ENCODE measurements around the gene MAN1A1.

The MAN1A1 gene

DNA sequence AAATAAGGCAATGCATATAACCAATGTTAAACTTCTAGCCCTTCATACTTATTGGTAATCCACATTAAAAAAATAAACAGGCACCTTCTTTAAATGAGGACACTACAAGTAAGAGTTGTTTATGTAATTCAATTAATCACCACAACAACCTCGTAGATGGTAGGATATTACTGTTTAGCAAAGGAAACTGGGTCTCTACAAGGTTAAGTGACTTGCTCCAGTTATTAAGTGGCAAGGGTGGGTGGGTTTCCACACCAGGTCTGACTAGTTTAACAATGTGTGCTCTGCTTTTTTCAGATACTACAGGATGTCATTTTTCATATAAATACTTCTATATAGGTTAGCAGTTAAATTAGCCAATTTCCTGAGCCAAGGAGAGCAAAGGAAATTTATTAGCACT is 129.1 kb downstream of the MAN1A1 start:
- Histone ChIP-seq H3K9me3 (ENCODE audit: control insufficient read depth in 1 of 2, low read length in 2 of 2) (no peaks in the 10 kb centered on the region), H3K27ac (ENCODE audit: low read length) (no peak overlapping the region), H3K36me3 (ENCODE audit: control insufficient read depth in 1 of 2, insufficient read depth in 2 of 2, low read length in 2 of 2) (no peaks in the 10 kb centered on the region), H3K4me3 (ENCODE audit: low read depth in 1 of 2, low read length in 2 of 2) (no peak overlapping the region), H3K27me3 (ENCODE audit: low read depth, low read length) (no peaks in the 10 kb centered on the region), H3K4me1 (ENCODE audit: control insufficient read depth in 1 of 2, insufficient read depth in 2 of 2, low read length in 2 of 2) (peaks cover 0 to 4% of the 10 kb centered on the region in 2 donors)

DNA sequence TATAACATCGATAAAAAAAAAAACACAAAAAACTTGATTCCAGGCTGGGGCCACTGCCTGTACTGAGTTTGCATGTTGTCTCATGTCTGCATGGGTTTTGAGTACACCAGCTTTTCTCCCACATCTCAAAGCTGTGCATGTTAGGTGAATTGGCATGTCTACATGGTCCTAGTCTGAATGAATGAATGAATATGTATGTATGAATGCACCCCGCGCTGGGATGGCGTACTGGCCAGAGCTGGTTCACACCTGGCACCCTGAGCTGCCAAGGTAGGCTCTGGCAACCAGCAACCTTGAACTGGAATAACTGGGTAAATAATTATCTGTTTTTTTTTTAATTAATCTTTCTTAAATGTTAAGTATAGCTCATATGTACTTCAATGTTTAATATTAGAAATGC is 131.0 kb downstream of the MAN1A1 start:
- H3K9me3 ChIP-seq (ENCODE audit: control insufficient read depth in 1 of 2, low read length in 2 of 2), result no peaks in the 10 kb centered on the region
- no peak overlapping the region for H3K4me3 ChIP-seq (ENCODE audit: low read depth in 1 of 2, low read length in 2 of 2)
- H3K27me3 ChIP-seq (ENCODE audit: low read depth, low read length), result no peaks in the 10 kb centered on the region
- H3K36me3 ChIP-seq (ENCODE audit: control insufficient read depth in 1 of 2, insufficient read depth in 2 of 2, low read length in 2 of 2), result no peaks in the 10 kb centered on the region
- H3K27ac ChIP-seq (ENCODE audit: low read length), result no peak overlapping the region
- peaks cover 0 to 4% of the 10 kb centered on the region in 2 donors for H3K4me1 ChIP-seq (ENCODE audit: control insufficient read depth in 1 of 2, insufficient read depth in 2 of 2, low read length in 2 of 2)

DNA sequence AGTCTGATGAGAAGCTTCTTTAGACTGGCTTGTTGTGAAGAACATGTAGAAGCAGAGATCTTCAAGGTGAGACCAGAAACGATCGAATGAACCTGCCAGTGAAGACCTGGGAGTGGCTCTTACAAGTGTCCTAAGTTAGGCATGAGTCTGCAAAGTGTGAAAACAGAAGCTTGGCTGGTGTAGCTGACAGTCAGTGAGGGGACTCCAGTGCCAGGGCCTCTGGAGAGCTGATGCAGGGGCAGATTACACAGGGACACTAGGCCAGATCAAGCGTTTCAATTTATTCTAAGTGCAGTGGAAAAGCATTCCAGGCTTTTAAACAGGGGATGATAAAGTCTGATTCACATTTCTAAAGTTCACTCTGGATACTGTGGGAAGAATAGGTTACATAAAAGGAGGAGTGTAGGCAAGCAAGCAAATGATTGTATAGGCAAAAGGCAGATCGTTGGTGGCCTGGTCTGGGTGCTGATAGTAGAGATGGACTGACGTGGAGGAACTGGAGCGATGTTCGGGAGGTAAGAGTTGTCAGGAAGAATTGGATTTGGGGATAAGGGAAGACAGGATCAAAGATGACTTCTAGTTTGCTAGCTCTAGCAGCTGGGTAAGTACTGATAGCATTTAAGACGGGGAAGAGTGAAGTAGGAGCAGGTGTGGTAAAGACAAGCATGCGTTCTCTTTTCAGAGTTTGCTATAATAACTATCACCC is 133.5 kb downstream of the MAN1A1 start:
- peaks cover under 1 to 4% of the 10 kb centered on the region in 2 donors for H3K4me1 ChIP-seq (ENCODE audit: control insufficient read depth in 1 of 2, insufficient read depth in 2 of 2, low read length in 2 of 2)
- H3K27me3 ChIP-seq (ENCODE audit: low read depth, low read length), result no peaks in the 10 kb centered on the region
- H3K9me3 ChIP-seq (ENCODE audit: control insufficient read depth in 1 of 2, low read length in 2 of 2), result no peaks in the 10 kb centered on the region
- no peak overlapping the region for H3K27ac ChIP-seq (ENCODE audit: low read length)
- no peaks in the 10 kb centered on the region for H3K36me3 ChIP-seq (ENCODE audit: control insufficient read depth in 1 of 2, insufficient read depth in 2 of 2, low read length in 2 of 2)
- H3K4me3 ChIP-seq (ENCODE audit: low read depth in 1 of 2, low read length in 2 of 2), result no peak overlapping the region

DNA sequence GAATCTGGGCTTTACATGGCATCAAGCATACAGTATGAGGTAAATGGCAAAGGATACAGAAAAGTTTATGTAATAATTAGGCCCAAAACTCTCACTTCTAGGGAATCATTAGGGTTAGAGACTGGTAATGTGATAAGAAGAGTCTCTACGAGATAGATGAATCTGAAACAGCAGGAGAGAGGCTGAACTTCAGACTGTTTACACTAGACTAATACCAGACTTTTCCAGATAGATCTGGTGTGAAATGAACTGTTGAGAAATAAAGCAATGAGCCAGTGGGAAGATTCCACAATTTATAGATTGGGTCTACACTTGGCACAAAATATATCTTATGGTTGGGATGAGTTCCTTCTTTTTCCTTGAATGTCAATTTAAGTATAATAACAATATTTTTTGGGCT is 134.3 kb downstream of the MAN1A1 start:
- H3K36me3 ChIP-seq (ENCODE audit: control insufficient read depth in 1 of 2, insufficient read depth in 2 of 2, low read length in 2 of 2), result no peaks in the 10 kb centered on the region
- H3K4me3 ChIP-seq (ENCODE audit: low read depth in 1 of 2, low read length in 2 of 2), result no peak overlapping the region
- peaks cover 4 to 8% of the 10 kb centered on the region in 2 donors for H3K4me1 ChIP-seq (ENCODE audit: control insufficient read depth in 1 of 2, insufficient read depth in 2 of 2, low read length in 2 of 2)
- H3K27ac ChIP-seq (ENCODE audit: low read length), result no peak overlapping the region
- no peaks in the 10 kb centered on the region for H3K9me3 ChIP-seq (ENCODE audit: control insufficient read depth in 1 of 2, low read length in 2 of 2)
- no peaks in the 10 kb centered on the region for H3K27me3 ChIP-seq (ENCODE audit: low read depth, low read length)

DNA sequence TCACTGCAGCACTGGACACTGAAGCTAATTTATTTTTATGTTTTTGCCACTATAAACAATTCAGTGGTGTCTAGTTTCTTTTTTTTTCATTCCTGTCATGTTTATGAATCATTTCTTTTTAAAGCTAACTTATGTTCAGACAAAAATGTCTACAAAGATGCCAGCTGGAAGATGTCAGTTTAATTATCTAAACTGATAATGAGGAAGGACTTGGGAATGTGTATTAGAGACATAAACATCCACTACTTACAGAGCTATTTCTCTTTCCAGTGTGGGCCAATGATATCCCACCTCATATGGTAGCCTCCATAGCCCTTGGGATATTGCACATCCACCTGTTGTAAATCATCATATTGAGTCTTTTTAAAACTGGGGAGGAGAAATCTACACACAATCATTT is 139.0 kb downstream of the MAN1A1 start:
- Histone ChIP-seq H3K4me3 (ENCODE audit: low read depth in 1 of 2, low read length in 2 of 2) (no peak overlapping the region), H3K4me1 (ENCODE audit: control insufficient read depth in 1 of 2, insufficient read depth in 2 of 2, low read length in 2 of 2) (peaks cover 0 to 10% of the 10 kb centered on the region in 2 donors), H3K9me3 (ENCODE audit: control insufficient read depth in 1 of 2, low read length in 2 of 2) (no peaks in the 10 kb centered on the region), H3K27me3 (ENCODE audit: low read depth, low read length) (no peaks in the 10 kb centered on the region), H3K36me3 (ENCODE audit: control insufficient read depth in 1 of 2, insufficient read depth in 2 of 2, low read length in 2 of 2) (no peaks in the 10 kb centered on the region), H3K27ac (ENCODE audit: low read length) (no peak overlapping the region)

DNA sequence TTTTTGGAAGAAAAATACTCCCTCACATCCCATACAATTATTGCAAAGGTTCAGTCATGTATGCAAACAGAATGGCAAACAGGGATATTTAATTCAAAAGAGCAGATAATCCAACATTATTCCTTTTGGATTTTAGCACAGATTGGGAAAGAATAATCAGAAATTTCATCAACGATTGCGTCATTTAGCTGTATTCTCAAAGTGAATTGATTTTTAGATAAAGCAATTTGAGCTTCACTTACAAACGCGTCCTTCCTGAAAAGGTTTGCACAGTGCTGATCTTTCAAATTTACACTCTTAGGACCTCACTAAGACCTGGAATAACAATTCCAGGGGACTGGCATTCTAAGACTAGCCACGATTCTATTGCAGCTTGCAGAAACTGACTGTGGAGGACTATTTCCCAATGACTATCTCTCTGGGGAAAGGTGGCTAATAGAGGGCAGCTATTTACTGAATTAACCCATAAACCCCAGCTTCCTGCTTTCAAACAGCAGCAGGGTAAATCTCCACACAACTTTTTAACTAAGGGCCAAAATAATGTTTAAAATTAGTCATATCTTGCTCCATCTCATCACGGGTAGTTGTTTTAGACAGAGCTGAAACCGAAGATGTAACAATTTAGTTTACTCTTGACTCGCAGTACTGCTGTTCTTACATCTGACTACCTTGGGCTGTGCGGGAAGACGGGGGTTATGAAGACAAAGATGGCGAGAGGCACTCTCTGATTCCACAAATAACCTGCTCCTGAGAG is 139.9 kb downstream of the MAN1A1 start:
- H3K4me3 ChIP-seq (ENCODE audit: low read depth in 1 of 2, low read length in 2 of 2), result no peak overlapping the region
- H3K36me3 ChIP-seq (ENCODE audit: control insufficient read depth in 1 of 2, insufficient read depth in 2 of 2, low read length in 2 of 2), result no peaks in the 10 kb centered on the region
- H3K27ac ChIP-seq (ENCODE audit: low read length), result no peak overlapping the region
- H3K27me3 ChIP-seq (ENCODE audit: low read depth, low read length), result no peaks in the 10 kb centered on the region
- peaks cover 0 to 10% of the 10 kb centered on the region in 2 donors for H3K4me1 ChIP-seq (ENCODE audit: control insufficient read depth in 1 of 2, insufficient read depth in 2 of 2, low read length in 2 of 2)
- no peaks in the 10 kb centered on the region for H3K9me3 ChIP-seq (ENCODE audit: control insufficient read depth in 1 of 2, low read length in 2 of 2)

DNA sequence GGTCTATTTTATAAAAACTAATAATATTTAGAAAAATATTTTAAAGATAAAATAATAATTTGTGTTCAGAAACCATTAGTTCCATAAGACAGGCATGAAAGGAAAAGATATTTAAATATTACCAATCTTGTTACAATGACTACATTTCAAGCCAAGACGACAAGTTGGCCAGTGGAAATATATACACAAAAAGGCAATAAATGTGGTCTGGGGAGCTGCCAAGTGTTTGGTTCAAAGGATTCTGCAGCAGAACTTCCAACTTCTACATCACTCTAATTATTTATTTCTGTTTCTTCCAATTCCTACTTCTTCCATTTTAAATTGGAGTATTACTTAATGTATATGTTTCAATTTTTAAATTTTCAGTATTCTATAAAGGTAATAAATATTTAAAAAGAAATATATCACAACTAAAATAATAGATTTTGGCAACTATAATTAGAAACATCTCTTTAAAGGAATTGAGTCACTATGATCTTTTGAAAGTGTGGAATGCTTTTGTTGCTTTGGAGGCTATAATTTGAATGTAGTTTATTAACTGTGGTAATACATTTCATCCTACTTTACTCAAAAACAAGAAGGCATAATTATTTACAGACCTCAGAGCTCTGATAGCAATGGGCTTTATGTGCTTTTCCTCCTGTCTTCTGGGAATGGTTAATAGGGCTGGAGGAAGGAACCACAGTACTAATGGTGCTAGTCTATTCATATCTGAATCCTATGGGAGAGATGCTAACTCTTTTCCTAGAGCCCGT is 141.4 kb downstream of the MAN1A1 start:
- Histone ChIP-seq H3K36me3 (ENCODE audit: control insufficient read depth in 1 of 2, insufficient read depth in 2 of 2, low read length in 2 of 2) (peaks cover 5 to 6% of the 10 kb centered on the region in 2 donors), H3K27me3 (ENCODE audit: low read depth, low read length) (no peaks in the 10 kb centered on the region), H3K4me1 (ENCODE audit: control insufficient read depth in 1 of 2, insufficient read depth in 2 of 2, low read length in 2 of 2) (peaks cover 0 to 10% of the 10 kb centered on the region in 2 donors), H3K9me3 (ENCODE audit: control insufficient read depth in 1 of 2, low read length in 2 of 2) (no peaks in the 10 kb centered on the region), H3K4me3 (ENCODE audit: low read depth in 1 of 2, low read length in 2 of 2) (no peak overlapping the region), H3K27ac (ENCODE audit: low read length) (no peak overlapping the region)

DNA sequence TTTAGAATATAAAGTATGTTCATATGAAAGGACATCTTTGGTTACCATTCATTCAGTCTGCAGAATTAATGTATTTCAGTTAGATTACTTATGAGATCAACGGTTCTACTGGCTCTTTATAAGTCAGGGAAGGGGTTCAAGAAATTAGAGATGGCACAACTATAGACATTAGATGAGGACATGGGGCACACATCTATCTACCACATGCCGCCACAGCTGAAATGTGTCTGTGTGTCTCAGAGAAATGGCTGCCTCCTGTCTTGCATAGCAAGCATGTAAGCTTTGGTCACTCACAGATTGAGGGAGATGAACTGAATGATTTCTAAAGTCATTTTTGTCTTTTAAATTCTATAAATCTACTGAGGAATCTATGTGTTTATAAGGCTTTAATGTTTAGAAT is 142.2 kb downstream of the MAN1A1 start:
- Histone ChIP-seq H3K27ac (ENCODE audit: low read length) (no peak overlapping the region), H3K27me3 (ENCODE audit: low read depth, low read length) (no peaks in the 10 kb centered on the region), H3K36me3 (ENCODE audit: control insufficient read depth in 1 of 2, insufficient read depth in 2 of 2, low read length in 2 of 2) (peaks cover 10 to 14% of the 10 kb centered on the region in 2 donors), H3K9me3 (ENCODE audit: control insufficient read depth in 1 of 2, low read length in 2 of 2) (no peaks in the 10 kb centered on the region), H3K4me3 (ENCODE audit: low read depth in 1 of 2, low read length in 2 of 2) (no peak overlapping the region), H3K4me1 (ENCODE audit: control insufficient read depth in 1 of 2, insufficient read depth in 2 of 2, low read length in 2 of 2) (peaks cover 0 to 10% of the 10 kb centered on the region in 2 donors)

DNA sequence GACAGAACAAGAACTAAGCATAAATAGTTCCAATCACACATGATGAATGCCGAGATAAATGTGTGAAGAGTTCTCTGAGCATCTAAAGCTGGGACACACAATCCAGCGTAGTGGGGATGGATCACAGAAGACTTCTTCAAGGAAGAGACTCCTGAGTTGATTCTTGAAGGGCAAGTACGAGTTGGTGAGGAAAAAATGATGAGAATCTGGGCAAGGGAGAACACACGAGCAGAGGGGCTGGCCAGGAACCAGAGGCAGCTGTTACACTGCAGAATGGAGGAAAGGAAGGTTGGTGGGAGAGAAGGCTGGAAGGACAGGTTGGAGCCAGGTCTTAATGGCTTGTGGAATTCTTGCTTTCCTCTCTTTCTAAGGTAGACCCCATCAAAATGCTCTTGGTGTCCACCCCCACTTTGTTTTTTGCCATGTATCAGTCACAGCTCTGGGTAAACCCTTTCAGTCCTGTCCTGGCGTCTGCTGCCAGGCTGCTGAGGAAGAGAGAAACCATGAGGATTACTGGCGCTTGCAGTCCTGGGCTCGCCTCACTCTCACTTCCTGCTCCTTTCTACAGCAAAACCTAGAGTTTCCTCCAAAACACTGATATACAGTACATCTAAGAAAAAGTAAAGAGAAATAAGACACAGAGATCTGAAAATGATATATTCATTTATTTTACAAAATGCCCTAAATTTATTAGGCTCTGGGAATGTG is 143.5 kb downstream of the MAN1A1 start:
- H3K36me3 ChIP-seq (ENCODE audit: control insufficient read depth in 1 of 2, insufficient read depth in 2 of 2, low read length in 2 of 2), result peaks cover 10 to 14% of the 10 kb centered on the region in 2 donors
- H3K4me3 ChIP-seq (ENCODE audit: low read depth in 1 of 2, low read length in 2 of 2), result no peak overlapping the region
- no peak overlapping the region for H3K27ac ChIP-seq (ENCODE audit: low read length)
- peaks cover 0 to 10% of the 10 kb centered on the region in 2 donors for H3K4me1 ChIP-seq (ENCODE audit: control insufficient read depth in 1 of 2, insufficient read depth in 2 of 2, low read length in 2 of 2)
- H3K27me3 ChIP-seq (ENCODE audit: low read depth, low read length), result no peaks in the 10 kb centered on the region
- H3K9me3 ChIP-seq (ENCODE audit: control insufficient read depth in 1 of 2, low read length in 2 of 2), result no peaks in the 10 kb centered on the region

DNA sequence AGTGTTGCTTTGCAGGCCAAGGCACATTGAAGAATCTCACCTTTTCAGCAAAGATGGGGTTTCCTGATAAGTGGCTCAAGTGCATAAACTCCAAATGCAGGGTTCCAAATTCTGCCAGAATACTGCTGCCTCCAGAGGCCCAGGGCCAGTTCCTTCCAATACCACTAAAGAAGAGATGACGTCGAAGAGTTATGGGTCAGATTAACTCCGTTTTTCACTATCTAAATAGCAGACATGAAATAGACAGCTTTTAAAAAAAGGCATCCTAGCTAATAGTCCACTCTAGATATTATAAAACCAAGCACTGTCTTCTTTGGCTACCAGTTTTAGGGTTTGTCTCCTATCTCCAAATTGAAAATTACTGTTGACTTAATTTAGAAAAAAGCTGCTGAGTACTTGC is 144.8 kb downstream of the MAN1A1 start:
- Histone ChIP-seq H3K4me1 (ENCODE audit: control insufficient read depth in 1 of 2, insufficient read depth in 2 of 2, low read length in 2 of 2) (no peaks in the 10 kb centered on the region), H3K9me3 (ENCODE audit: control insufficient read depth in 1 of 2, low read length in 2 of 2) (no peaks in the 10 kb centered on the region), H3K36me3 (ENCODE audit: control insufficient read depth in 1 of 2, insufficient read depth in 2 of 2, low read length in 2 of 2) (peaks cover 10 to 23% of the 10 kb centered on the region in 2 donors), H3K27ac (ENCODE audit: low read length) (no peak overlapping the region), H3K27me3 (ENCODE audit: low read depth, low read length) (no peaks in the 10 kb centered on the region), H3K4me3 (ENCODE audit: low read depth in 1 of 2, low read length in 2 of 2) (no peak overlapping the region)

DNA sequence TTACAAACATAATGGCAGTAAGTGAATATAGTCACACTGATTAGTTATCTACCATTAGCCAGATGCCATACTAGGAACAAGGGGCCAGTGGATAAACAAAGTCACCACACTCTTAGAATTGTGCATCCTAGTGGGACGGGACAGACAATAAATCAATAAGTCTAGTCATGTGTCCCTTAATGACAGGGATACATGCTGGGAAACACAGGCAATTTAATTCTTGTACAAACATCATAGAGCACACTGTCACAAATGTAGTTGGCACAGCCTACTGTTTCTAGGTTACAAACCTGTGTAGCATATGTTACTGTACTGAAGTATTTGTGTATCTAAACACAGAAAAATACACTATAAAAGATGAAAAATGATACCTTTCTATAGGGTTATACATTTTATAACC is 148.1 kb downstream of the MAN1A1 start:
- Histone ChIP-seq H3K9me3 (ENCODE audit: control insufficient read depth in 1 of 2, low read length in 2 of 2) (no peaks in the 10 kb centered on the region), H3K36me3 (ENCODE audit: control insufficient read depth in 1 of 2, insufficient read depth in 2 of 2, low read length in 2 of 2) (peaks cover 22 to 23% of the 10 kb centered on the region in 2 donors), H3K4me3 (ENCODE audit: low read depth in 1 of 2, low read length in 2 of 2) (no peak overlapping the region), H3K27ac (ENCODE audit: low read length) (no peak overlapping the region), H3K27me3 (ENCODE audit: low read depth, low read length) (no peaks in the 10 kb centered on the region), H3K4me1 (ENCODE audit: control insufficient read depth in 1 of 2, insufficient read depth in 2 of 2, low read length in 2 of 2) (no peaks in the 10 kb centered on the region)
